ENCODE measurements around the gene ORAI3. TPM values are rescaled to one million over a fixed set of nuclear protein-coding genes. Genes with fewer than 3 reads are reported as not detected.

The ORAI3 gene
- total and polyA plus RNA-seq, 9 donors, result 21.5 to 30.8 (median 25.2) TPM

DNA sequence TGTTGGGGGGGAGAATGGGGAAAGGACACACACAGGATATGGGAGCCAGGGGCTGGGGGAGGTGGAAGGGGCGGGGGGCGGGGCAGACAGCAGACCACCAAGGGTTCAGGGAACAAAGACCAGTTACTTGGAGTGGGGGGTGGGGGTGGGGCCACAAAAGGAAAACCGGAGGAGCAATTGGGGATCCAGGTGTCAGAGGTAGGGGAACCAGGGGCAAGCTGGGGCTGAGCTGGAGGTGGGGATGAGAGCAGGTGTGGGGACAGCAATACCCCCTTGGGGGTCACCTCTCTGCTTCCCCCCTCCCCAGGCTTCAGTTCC, 1.4 kb upstream of the ORAI3 start:
- Histone ChIP-seq H3K9me3 (no peaks in the 10 kb centered on the region), H3K4me3 (no peak overlapping the region), H3K27me3 (no peaks in the 10 kb centered on the region), H3K4me1 (ENCODE audit: insufficient read depth) (peaks cover 8% of the 10 kb centered on the region), H3K36me3 (no peaks in the 10 kb centered on the region), H3K27ac (peak overlapping the region; percentile 34 to 87)
- TF ChIP-seq, protein P1, sequence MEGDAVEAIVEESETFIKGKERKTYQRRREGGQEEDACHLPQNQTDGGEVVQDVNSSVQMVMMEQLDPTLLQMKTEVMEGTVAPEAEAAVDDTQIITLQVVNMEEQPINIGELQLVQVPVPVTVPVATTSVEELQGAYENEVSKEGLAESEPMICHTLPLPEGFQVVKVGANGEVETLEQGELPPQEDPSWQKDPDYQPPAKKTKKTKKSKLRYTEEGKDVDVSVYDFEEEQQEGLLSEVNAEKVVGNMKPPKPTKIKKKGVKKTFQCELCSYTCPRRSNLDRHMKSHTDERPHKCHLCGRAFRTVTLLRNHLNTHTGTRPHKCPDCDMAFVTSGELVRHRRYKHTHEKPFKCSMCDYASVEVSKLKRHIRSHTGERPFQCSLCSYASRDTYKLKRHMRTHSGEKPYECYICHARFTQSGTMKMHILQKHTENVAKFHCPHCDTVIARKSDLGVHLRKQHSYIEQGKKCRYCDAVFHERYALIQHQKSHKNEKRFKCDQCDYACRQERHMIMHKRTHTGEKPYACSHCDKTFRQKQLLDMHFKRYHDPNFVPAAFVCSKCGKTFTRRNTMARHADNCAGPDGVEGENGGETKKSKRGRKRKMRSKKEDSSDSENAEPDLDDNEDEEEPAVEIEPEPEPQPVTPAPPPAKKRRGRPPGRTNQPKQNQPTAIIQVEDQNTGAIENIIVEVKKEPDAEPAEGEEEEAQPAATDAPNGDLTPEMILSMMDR (IDR thresholded peaks at IDR 0.05), result no peak
- TF ChIP-seq POLR2A (IDR thresholded peaks at IDR 0.05), result no peak
- TF ChIP-seq EP300 (IDR thresholded peaks at IDR 0.05), result no peak
- intact Hi-C loops (cut with DNase I), result no loop called here
- DNase-seq, result no peak
- WGBS, 3 donors, result 57 to 65% (median 59%) methylated on average over 3 of the region's 3 CpGs

DNA sequence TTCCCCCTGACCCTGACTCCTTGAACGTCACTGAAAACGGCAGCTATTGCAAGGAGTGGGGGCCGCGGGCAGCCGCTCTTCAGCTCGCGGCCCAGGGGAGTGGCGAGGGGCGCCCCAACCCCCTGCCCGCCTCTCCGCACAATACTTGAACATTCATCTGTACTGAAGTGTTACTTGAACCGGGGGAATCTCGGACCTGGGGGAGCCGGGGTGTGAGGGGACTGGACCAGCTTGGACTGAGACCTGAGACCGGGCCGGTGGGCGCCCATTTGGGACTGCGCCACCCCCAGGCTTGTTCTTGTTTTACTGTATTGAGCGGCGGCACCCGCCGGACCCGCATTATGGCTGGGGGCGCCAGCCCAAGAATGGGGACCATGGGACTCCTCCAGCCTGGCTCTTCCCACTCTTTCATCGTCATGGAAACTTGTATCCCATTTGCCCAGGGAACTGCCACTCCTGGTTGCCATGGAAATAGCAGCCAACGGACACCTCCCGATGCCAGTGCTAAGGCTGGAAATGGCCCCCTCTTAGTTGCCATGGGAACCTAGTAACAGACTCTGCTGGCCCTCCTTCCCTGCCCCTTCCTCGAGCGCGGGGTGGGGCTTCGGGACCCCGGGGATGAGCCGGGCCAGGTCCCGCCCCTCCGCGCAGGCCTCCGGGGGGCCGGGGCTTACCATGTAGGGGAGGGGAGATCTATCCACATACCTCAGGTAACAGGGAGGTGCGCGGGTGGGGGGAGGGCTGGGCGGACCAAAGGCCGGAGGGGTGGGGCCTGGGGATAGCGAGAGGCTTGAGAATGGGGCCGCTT, 805 bp upstream of the ORAI3 start:
- peak overlapping the region; percentile 88 for H3K4me3 ChIP-seq
- H3K9me3 ChIP-seq, result no peaks in the 10 kb centered on the region
- DNase-seq, result peak; percentile 94 to 98 (median 96)
- TF ChIP-seq EP300 (IDR thresholded peaks at IDR 0.05), result no peak
- no peak for TF ChIP-seq POLR2A (IDR thresholded peaks at IDR 0.05)
- TF ChIP-seq, protein P1 (IDR thresholded peaks at IDR 0.05), result peak in 1 of 3 donors; percentile 11
- no peaks in the 10 kb centered on the region for H3K36me3 ChIP-seq
- intact Hi-C loops (cut with DNase I), result loop anchor here in 1 of 4 donors (2.0 kb wide), 1 partner anchor 25 kb away; the partner anchor contains the start of gene FBXL19
- H3K27me3 ChIP-seq, result no peaks in the 10 kb centered on the region
- H3K4me1 ChIP-seq (ENCODE audit: insufficient read depth), result peaks cover 8% of the 10 kb centered on the region
- H3K27ac ChIP-seq, result peak overlapping the region; percentile 69 to 87
- WGBS, 3 donors, result 9 to 14% (median 10%) methylated on average over 41 to 44 of the region's 44 CpGs

DNA sequence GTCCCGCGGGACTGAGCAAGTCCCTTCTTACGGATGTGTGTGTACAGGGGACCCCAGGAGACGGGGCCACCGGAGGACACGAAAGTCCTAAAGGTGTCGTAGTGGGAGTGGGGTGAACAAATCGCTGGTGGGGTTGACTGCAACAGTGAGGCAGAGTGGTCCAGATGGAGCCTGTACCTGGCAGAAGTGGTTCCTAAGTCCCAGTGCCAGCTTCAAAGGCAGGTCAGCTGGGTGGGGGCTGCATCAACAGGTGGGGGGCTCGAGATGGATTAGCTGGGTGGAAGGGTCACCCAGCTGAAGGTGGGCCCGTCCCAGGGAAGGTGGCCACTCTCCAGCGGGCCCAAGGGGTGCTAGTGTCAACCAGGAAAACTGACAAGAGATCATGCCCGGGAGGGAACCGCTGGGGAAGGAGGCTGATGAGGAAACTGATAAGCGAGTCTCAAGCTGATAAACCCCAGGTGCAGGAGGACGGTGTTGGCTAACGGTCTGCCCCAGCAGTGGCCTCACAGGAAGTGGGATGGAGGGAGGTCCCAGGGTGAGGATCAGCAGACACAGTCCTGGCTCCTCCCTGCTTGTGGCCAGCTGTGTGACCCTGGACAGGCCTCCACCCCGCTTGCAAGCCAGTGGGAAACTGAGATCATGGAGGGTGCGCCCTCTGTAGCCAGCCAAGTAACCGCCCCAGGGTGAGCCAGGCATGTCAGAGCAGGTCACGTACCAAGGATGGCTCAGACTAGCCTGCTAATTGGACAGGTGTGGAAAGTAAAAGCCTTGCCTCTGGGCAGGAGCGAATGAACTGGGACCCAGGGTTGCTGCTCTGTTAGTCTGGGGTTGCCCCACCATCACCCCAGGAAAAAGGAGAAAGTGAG, 1.0 kb downstream of the ORAI3 start:
- Histone ChIP-seq H3K9me3 (no peaks in the 10 kb centered on the region), H3K27me3 (no peaks in the 10 kb centered on the region), H3K4me1 (ENCODE audit: insufficient read depth) (peaks cover 10% of the 10 kb centered on the region), H3K36me3 (no peaks in the 10 kb centered on the region), H3K4me3 (peak overlapping the region; percentile 88), H3K27ac (peak overlapping the region; percentile 69 to 87)
- intact Hi-C loops (cut with DNase I), result loop anchor here in 2 of 4 donors (2.0 to 10.0 kb wide), 2 partner anchors 27 to 165 kb away; partner anchors contain the start of genes FBXL19 (in 1 of the 2) and KAT8 (in 1 of the 2)
- WGBS, 3 donors, result 5 to 6% (median 5%) methylated on average over 18 to 21 of the region's 21 CpGs
- TF ChIP-seq POLR2A (IDR thresholded peaks at IDR 0.05) (peak; percentile 47), EP300 (IDR thresholded peaks at IDR 0.05) (no peak)
- DNase-seq, result peak; percentile 73 to 85 (median 82)

DNA sequence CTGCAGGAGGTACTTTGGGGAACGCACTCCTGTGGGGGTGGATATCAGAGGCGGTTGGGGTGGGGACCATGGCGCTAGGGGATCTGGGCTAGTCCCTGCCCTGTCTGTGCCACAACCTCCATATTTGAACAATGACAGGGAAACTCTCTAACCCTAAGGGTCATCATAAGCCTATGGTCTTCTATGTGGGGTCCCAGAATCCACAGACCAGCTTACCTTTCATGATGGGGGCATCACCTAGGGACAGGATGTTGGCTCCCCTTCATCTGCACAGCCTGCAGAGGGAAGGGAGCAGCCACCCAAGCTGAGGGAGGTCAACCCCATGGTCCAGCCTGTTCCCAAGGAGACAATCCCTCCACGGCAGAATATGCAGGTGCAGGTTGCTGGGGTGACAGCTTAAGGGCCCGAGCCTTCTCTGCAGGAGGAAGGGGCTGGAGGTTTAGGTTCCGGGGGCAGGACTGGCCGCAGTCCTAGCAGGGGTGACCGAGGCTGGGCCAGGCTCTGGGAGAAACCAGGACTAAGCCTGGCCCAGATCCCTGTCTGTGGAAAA, 1.7 kb downstream of the ORAI3 start:
- Histone ChIP-seq H3K27ac (peak overlapping the region in 1 of 2 donors; percentile 87), H3K4me3 (no peak overlapping the region), H3K9me3 (no peaks in the 10 kb centered on the region), H3K27me3 (no peaks in the 10 kb centered on the region), H3K36me3 (no peaks in the 10 kb centered on the region), H3K4me1 (ENCODE audit: insufficient read depth) (peaks cover 10% of the 10 kb centered on the region)
- intact Hi-C loops (cut with DNase I), result loop anchor here in 1 of 4 donors (10.0 kb wide), 1 partner anchor 164 kb away; the partner anchor contains the start of gene KAT8
- TF ChIP-seq, protein P1 (IDR thresholded peaks at IDR 0.05), result no peak
- TF ChIP-seq POLR2A (IDR thresholded peaks at IDR 0.05) (no peak), EP300 (IDR thresholded peaks at IDR 0.05) (no peak)
- DNase-seq, result peak in 2 of 5 donors; percentile 28 to 46
- WGBS, 3 donors, result 67 to 75% (median 68%) methylated on average over 8 of the region's 8 CpGs
